ENCODE data around the gene MAL.

MAL gene

DNA sequence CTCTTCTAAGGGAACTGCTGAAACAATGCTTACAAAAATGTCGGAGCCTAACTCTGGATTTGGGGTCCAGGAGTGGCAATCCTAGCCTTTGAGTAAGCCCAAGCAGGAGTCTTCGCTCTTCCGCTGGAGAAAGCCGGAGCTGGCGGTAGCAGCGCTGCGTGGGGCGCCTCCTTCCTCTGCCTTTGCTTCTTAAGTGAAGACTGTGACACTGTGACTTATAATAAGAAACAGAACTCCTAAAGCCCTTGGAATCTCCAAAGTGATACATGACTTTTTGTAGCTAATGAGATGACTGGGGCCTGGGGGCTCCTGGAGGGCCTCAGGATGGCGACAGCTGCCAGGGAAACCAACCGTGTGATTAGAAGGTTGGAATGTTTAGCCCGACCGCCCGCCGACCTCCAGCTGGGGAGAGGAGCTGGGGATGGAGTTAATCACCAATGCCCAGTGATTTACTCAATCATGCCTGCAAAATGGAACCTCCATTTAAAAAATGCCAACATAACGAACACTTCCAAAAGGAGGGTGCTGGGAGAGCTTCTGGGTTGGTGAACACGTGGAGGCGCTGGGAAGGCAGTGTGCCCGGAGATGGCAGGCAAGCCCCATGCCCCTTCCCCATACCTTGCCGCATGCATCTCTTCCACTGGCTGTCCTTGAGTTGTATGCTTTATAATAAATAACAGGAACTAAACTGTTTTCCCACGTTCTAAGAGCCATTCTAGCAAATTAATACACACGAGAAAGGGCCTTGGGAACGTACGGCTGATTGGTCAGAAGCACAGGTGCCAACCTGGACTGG, 29.0 kb upstream of the MAL start:
- DNase-seq = no peak

DNA sequence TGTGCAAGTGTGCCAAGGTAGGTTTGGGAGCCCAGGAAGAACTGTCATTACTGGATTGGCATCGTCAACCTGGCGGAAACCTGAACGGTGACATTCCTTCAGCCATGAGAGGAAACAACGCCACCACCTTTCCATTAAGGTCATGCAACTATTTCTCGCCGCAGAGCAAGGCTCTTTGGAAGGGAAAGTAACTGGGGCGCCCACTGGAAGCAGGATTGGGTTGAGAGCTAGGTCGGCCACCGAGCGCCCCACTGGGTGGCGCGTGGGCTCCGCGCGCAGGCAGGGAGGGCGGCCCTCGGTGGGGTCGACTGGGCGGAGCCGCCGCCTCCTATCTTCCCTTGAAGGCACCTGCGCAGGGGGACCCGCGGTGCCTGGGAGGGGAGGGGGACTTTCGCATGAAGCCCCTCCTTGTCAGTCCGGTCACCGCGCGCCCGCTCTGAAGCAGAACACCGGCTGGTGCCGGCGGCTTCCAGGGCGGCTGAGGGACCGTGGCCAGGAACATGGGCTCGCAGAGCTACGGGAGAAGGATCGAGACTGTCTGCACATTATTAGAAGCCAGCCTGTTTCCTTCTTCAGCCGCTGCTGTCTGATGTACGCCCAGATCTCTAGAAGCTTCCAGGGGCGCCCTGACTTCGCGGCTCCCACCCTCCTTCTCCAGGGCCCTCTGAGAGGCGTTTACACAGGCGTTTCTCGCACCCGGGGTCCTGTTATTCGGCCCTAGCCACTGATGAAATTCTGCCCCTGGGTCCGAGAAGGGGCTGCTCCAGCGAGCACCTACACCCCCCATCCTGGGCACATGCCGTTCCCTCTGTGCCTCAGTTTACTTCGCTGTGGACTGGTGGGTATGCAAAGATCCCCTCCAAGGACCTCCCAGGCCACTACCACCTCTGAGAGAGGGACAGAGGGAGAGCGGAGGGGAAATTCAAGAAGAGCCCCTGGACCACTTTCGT, 27.3 kb upstream of the MAL start:
- DNase-seq = no peak

DNA sequence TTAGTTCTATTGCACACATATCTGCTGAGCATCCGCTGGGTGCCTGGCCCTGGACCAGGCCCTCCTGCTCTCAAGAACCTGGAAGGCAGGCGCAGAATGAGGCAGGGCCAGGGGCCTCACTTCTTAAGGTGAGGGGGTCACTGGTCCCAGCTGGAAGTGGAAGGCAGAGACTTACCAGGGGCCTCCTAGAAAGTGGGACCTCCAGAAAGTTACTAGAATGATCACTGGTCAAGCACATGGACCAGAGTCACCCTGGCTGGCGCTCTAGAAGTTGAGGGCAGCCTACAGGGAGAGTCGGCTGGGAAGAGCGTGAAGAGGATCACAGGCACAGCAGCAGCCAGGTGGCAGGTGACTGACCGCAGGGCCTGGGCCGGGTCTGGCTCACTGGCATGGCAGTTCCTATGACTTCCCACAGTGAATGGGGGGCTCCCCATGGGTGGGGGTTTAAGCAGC, 26.1 kb upstream of the MAL start:
- DNase-seq = no peak

DNA sequence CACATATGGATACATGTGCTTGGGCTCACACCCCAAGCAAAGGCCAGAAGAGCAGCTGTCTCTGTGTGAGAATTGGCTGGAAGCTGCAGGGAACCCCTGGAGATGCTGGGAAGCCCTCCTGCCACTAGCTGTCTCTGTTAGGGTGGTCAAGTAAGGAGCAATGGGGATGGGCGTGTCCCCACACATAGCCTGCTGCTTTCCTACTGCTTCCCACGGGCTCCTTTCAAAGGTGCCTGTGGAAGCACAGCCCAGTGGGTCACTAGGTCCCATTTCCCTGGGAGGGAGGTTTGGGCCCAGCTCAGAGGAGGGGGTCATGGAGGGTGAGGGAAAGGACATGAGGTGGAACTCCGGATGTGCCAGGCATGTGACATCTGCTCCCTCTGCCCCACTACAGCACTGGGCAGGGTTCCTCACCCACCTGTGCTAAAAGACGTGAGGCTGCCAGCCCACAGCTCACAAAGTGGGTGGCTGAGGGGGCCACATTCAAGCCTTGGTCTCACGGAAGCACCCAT, 24.4 kb upstream of the MAL start:
- no peak for DNase-seq

DNA sequence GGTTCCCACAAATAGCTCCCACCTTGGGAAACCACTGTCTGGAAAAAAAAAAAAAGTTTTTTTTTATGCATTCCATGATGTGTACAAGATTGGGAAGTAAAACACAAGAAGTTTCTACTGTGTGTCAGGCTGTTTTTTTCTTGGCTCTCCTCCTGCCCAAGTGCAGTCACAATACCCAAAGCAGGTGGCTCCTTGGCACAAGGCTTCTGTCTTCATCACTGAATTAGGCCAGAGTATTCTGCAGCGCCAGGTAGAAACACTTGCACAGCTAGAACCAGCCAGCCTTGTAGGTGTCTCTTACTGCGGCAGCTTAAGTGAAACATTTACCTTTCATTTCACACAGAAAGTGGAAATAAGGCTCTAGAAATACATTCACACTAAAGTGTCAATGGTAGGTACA, 23.8 kb upstream of the MAL start:
- no peak for DNase-seq

DNA sequence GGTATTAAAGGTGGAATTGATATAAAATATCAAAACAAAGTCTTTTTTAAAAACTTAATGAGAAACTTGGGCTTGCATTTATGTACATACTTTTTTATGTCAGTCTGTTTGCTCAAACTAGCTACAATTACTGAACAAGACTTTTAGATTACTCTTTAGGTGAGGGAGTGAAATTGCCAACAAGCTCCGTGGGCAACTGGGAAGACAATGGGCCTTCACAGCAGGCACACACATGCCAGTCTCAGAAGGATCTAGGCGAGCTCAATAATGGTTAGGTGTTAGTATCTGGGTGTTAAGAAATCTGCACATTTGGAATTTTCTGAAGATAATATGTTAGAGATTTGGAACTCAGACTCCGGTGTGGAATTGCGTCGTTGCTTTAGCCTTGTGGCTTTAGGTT, 23.0 kb upstream of the MAL start:
- DNase-seq = no peak

DNA sequence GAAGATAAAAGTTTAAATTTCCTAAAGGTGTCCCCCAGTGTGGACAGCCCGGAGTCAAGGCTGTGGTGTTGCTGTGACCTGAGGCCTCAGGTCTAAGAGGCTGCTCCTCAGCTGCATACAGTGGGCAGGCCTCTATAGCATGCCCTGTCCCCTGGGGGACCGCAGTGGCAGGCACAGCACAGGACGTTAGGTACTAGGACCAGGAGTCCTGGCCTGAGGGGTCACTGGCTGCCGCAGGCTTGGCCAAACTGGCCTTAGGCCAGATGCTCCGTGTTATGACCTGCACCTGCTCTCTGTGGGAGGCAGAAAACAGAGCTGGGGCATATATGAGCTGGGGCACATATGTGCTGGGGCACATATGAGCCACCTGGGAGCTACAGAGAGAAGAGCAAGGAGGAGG, 21.2 kb upstream of the MAL start:
- no peak for DNase-seq

DNA sequence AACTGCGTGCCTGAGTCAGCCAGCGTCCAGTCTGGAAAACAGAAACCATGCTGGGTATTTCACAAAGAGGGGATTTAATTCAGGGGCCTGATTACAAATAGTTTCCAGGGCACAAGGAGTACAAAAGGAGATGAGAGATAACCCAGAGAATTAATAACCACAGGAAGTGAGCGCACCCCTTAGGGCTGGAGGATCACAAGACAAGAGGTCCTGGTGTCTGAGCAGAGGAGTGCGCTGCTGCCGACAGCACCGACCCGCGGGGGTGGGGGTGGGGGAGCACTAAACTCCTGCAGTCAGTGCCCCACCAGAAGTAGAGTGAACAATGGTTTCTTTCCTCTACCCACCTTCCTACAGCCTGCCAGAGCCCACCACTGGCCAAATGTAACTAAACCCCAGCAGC, 20.8 kb upstream of the MAL start:
- DNase-seq = no peak

DNA sequence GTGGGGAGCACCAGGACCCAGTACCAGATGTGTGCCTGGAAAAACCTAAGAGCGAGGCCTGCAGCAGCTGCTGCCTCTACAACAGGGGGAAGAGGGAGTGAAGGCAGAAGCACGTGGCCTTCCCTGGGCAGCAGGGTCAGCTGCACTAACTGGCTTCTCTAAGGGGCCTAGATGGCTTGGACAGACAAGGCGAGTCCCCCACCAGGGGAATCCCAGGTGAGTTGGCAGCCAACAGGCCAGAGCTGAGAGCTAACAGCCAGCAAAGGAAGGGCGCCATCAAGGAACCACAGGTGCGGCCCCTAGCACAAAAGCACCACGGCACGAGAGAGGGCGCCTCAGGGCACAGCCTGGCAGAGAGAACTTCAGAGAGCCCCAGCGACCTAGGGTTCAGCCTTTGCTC, 19.8 kb upstream of the MAL start:
- DNase-seq = no peak

DNA sequence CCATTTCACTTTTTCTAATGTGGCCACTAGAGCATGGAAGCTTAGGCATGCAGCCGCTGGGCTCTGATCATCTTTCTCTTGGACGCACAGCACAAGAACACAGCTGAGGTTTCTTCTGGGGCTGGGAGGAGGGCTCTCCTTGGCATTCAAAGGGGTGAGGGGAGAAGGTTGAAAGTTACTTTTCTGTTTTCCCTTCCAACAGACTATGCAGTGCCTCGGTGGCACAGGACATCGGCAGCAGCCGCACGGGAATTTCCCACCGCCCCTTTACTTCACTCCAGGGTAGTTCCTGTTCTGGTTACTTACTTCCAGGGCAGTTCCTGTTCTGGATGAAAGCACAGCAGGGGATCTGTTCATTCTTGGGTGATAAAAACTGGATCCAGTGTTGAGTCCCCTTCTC, 18.9 kb upstream of the MAL start:
- DNase-seq = no peak

DNA sequence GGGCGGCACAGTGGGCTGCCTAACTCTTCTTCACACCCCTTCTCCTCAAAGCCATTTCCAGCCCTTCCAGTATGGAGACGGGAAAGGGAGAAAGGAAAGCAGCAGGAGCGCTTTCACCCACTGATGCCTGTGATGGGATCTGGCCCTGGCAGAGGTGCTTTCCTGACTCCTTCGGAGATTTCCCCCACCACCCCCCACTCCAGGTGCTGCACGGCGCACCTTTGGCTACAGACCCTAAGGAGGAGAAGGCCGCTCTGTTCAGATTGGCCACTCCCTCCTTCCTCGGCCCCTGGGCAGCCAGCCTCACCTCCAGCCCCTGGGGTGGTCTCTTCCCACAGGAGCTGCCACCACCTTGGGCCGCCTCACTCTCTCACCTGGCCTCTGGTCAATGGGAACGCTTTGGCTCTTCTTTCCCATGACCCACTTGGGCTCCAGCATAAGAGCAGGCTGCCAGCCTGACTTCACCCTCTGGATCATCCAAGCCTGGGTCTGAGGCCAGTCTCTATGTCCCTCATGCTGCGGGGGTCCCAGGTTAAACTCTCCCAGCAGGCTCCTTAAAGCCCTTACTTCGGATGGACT, 18.4 kb upstream of the MAL start:
- DNase-seq = no peak

DNA sequence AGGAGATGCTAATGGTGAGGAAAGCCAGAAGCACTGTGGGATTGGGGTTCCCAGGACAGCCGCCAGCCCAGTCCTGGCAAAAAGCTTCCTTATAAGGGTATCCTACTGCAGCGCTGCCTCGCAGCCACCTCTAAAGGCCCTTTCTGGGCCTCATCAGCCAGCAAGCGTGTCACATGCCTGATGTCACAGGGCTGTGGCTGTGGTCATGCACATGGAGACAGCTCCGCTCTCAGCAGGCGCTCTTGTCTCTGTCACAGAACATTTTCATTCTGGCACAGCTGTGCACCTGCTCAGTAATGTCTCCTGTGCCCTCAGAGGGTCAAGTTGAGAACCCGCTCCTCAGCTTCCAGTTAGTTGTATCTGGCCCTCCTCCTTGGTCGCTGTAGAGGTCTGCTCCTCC, 17.7 kb upstream of the MAL start:
- no peak for DNase-seq

DNA sequence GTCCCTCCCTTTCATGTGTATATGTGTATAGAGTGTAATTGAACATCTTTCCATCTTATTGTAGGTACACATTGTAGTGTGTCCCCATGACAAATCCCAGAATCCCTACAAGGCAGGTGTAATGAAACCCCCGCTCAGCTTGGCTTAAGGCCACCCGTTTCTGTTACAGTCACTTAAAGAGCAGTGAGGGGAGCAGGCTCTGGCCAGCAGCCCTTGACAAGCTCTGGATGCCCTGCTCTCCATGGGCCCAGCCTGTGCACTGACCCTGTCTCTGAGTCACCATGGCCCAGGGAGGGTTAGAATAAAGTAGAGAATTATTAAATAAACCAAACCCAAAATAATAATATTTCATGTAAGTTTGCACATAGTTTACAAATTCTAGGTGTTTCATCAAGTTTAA, 17.2 kb upstream of the MAL start:
- no peak for DNase-seq

DNA sequence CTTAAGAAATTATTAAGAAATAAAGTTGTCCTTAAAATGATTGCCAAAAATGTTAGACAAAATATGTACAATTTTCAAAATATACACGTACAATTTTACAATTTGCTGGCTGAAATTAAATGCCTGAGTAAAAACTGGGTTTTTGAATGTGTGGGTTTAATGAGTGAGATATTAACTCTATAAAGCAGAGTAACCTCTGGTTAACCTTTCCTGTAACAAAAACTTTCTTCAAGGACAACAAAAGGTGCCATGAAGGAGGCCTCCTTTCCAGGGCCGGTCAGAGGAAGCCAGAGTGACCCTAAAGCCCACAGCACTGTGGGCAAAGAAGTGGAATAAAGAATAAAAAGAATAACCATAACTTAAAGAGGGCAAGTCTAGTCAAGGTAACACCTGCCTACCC, 16.5 kb upstream of the MAL start:
- no peak for DNase-seq

DNA sequence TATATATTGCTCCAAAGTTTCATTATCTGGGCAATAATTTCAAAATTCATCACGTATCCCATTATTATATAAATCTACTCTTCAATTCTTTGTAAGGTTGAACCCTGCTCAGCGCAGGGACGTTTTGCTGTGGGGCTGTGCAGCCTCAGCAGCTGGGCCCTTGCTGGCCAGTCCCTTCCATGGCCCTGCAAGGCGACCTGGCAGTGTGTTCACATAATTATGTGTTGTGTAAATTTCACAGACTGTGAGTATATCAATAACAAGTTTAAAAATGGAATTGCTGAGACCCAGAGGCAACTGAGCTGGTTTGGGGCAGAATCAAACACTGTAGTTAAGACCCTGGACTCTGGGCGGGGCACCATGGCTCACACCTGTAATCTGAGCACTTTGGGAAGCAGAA, 16.1 kb upstream of the MAL start:
- DNase-seq = no peak

DNA sequence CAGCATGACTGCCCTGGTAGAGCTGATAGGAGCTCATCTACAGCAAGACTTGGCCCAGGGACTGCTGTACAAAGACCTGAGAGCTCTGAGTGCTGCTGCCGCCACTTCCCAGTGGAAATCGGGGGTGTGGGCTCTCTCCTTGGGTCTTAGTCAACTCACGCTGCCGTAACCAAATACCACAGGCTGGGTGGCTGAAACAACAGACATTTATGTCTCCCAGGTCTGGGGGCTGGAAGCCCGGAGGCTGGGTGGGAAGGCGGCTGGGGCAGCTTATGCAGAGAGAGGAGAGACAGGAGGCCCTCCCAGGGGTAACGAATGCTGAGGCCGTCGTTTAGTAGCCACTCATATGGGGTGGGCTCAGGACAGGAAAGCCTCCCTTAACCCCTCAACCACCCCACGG, 15.4 kb upstream of the MAL start:
- no peak for DNase-seq

DNA sequence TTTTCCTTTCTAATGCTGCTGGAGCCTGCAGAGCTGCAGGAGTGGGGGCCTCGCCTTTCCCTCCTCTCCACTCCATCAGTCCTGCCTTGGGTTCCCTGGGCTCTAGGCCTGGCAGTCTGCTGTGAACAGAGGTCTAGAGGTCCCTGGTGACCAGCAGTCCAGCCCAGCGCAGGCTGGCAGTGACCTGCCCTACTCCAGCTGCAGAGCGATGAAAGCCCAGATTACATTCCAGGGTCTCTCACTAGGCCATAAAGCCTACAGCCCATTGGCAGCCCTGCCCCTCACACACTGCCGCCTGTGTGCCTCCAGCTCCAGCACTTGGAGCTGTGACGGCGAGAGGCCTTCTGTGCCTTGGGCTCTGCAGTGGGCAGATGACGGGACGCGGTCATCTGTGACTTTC, 14.8 kb upstream of the MAL start:
- DNase-seq = no peak

DNA sequence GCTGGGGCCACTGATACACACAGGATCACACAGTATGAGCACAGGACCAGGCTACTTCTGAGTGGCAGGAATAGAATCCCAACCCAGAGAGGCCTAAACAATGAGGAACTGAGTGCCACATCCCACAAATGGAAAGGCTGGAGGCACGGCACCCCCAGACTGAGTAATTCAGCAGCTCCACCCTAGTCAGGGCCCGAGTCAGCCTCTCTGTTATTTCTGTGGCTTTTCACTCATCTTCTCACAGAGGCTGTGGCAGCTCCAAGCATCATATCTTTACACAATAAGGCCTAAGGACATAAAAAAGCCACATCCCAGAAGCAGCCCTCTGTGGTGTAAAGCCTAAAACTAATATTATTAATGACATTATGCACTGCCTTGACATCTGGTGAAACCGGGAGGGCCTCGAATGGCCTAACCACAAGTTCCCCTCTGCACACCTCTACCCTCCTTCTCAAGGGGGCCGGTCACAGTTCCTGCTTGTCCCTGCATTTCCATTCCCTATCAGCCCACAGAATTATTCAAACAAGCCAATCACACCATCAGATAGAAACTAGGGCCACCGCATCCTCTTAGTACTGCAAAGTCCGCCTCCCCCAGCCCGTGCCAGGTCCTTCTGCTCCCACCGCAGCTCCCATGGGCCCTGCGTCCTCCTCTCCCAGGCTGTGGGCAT, 12.5 kb upstream of the MAL start:
- DNase-seq = no peak

DNA sequence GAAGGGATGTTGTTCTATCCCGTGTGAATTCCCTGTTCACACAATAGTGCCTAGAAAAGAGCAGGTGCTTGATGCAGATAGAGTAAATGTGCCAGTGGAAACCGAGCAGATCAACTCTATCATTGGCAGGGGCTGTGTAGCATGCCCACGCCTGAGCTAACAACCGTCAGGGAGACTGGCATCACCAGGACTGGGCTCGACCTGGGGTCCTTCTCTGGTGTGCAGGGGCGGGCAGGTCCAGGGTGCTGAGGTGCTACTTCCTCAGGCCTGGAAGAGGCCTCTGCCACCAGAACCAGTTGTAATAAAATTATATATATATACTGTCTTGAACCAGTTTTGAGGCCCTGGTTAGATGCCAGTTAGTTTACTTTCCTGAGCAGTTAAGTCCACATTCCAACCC, 11.8 kb upstream of the MAL start:
- no peak for DNase-seq

DNA sequence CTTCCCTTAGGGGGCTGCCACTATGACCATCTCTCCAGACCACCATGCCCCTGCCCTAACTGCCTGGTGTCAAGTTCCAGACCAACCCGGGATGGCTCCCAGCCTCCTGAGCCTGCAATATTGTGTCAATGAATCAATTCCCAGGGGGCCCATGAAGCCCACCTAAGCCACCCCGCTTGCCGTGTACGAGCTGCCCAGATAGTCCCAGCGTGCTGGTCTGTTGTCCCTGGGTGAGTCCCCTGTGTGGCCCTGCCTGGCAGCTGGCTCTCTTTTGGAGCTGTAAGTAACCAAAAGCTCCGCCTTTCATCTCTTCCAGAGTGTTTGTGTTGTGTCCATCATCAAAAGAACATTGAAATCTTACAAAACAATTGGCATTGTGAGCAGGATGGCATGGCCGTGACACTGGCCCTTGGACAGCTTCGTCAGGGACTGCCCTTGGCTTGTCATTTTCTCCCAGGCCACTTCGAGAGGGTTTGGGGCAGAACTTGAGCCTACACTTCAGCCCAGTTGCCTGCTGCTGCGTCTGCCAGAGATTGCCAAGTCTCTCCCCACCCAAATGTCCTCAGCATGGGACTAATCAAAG, 11.3 kb upstream of the MAL start:
- no peak for DNase-seq

DNA sequence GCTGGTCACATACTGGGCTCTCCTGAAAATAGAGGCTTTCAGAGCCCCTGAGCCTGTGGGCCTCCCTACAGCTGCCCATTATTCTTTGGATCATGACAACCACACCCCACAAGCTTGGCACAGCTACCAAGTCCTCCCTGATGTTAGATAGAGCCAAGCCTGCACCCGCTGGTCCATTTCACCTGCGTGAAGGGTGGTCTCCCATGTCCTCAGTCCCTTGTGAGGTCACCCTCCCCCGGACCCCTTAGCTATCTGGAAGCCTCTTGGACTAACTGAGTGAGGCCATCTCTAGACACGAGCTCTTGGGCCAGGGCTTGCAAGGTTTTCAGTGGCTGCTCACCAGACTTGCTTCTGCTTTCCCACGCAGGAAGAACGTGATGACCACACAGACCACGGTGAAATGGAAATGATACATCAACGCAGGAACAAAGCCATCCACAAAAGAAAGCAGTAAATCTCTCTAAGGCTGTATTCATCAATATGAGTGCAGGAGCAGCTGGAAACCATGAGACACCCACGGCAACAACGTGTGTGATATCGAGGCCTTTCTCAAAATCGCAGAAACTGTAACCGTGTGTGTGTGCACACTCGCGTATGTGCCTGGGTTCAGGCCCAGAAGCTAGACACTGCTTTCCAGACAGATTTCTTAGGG, 10.1 kb upstream of the MAL start:
- DNase-seq = no peak

DNA sequence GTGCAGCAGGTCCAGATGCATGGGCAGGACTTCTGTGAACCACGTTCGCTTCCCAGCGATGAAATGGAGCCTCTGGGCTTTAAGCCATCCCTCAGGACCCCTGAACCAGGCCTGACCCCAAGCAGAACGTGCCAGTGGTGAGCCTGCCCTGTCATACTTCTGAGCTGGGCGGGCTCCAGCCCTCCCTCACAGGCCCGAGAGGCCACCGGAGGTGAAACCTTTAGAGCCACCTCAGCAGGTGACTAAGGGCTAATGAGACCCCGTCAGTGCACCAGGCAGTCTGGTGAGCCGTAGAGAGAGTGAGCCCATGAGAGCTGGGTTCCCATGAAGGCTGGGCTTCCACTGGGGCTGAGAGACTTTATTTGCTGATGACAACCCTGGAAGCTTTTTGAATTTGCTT, 8.9 kb upstream of the MAL start:
- DNase-seq = no peak
